ENCODE results near the gene ABCA4.

- no peak for TF ChIP-seq CTCF (IDR thresholded peaks at IDR 0.05; ENCODE audit: borderline replicate concordance, extremely low read depth, low read length, poor library complexity, severe bottlenecking)
- no peak for TF ChIP-seq EZH2 (IDR thresholded peaks at IDR 0.05; ENCODE audit: borderline replicate concordance, low read depth, low read length, severe bottlenecking)
Measured at GRCh38 chr1:93990010-93990409, 130.9 kb downstream of the ABCA4 start.

Measured in DND-41 (cell line).